GM10248 (cell line): ENCODE results near the gene SLC2A6.

Experiments used
- CTCF ChIA-PET: fragments of 300-600 bp; sonication (Branson Sonifier 250); formaldehyde crosslinking; extraction: SDS; loops from one replicate; lab custom pipeline; 2021; ENCODE audit warnings: antibody characterized with exemption; lab: Yijun Ruan, JAX
- POLR2A ChIA-PET: fragments of 350-650 bp; sonication (Branson Sonifier 250); formaldehyde crosslinking; extraction: SDS; loops from one replicate; lab custom pipeline; 2020; ENCODE audit warnings: antibody characterized with exemption; lab: Yijun Ruan, JAX
- DNase-seq: peaks from one replicate; pipeline ENCODE4 v3.0.0; 2012; ENCODE audit errors: extremely low spot score
- CTCF ChIP-seq: IDR thresholded peaks from 2 replicates; pipeline ENCODE4 v1.5.1; 2012; ENCODE audit warnings: mild to moderate bottlenecking, low read depth; ENCODE audit errors: extremely low read depth, missing control alignments, control extremely low read depth

The SLC2A6 gene

GRCh38 chr9:133477461-133477860, 1.4 kb downstream of the SLC2A6 start:
- POLR2A ChIA-PET, result interaction anchor here (1.1 kb wide), 1 partner anchor 18 kb away, joined by 4 read pairs; the partner anchor contains the start of gene CACFD1
- CTCF ChIA-PET, result interaction anchor here (0.7 to 2.0 kb wide), 6 partner anchors 9 to 291 kb away, joined by 3 to 6 read pairs (median 4); no protein-coding TSS in a partner anchor
- TF ChIP-seq CTCF, result no peak

GRCh38 chr9:133476941-133477340, 2.0 kb downstream of the SLC2A6 start:
- no peak for TF ChIP-seq CTCF
- ChIA-PET POLR2A (no interaction called here), CTCF (interaction anchor here (0.7 to 1.4 kb wide), 2 partner anchors 9 kb away, joined by 3 to 4 read pairs; no protein-coding TSS in a partner anchor)
- no peak for DNase-seq

More at GRCh38 chr9:133477461-133477860, 1.4 kb downstream of the SLC2A6 start:
- no peak for DNase-seq

GRCh38 chr9:133476036-133476931, 2.6 kb downstream of the SLC2A6 start:
- DNase-seq, result no peak
- ChIA-PET POLR2A (no interaction called here), CTCF (interaction anchor here (0.7 to 1.4 kb wide), 2 partner anchors 9 to 10 kb away, joined by 3 to 4 read pairs; no protein-coding TSS in a partner anchor)

GRCh38 chr9:133475292-133476012, 3.4 kb downstream of the SLC2A6 start:
- POLR2A ChIA-PET, result no interaction called here
- no peak for DNase-seq
- TF ChIP-seq CTCF, result no peak
- CTCF ChIA-PET, result no interaction called here

More at GRCh38 chr9:133476036-133476931, 2.6 kb downstream of the SLC2A6 start:
- TF ChIP-seq CTCF, result no peak

GRCh38 chr9:133474853-133475252, 4.0 kb downstream of the SLC2A6 start:
- TF ChIP-seq CTCF, result no peak
- POLR2A ChIA-PET, result no interaction called here
- DNase-seq, result no peak
- CTCF ChIA-PET, result interaction anchor here (1.5 kb wide), 1 partner anchor 53 kb away, joined by 3 read pairs; no protein-coding TSS in a partner anchor

GRCh38 chr9:133474215-133474614, 4.7 kb downstream of the SLC2A6 start:
- CTCF ChIA-PET, result interaction anchor here (1.5 kb wide), 1 partner anchor 53 kb away, joined by 3 read pairs; no protein-coding TSS in a partner anchor
- TF ChIP-seq CTCF, result no peak
- no peak for DNase-seq
- POLR2A ChIA-PET, result no interaction called here
